Subcutaneous abdominal adipose tissue (tissue), 5 donors: ENCODE data around the gene PATJ.
"Not testable (repeated sequence)": the region's sequence is repeated elsewhere in the genome, so short reads cannot be mapped to it uniquely, and the experiment has no call there.

ENCODE experiments used
- H3K27ac ChIP-seq: one replicate; pipeline ENCODE4 v1.7.0; 2013; ENCODE audit warnings: low read depth, mild to moderate bottlenecking, inconsistent platforms, low read length, moderate library complexity
- H3K27me3 ChIP-seq, 5 donors: one replicate each; pipeline ENCODE4 v1.7.0; 2013; ENCODE audit warnings: low read length in 5 of 5, inconsistent platforms in 1 of 5; ENCODE audit not compliant: control insufficient read depth in 5 of 5, insufficient read depth in 4 of 5
- H3K36me3 ChIP-seq, 5 donors: one replicate each; pipeline ENCODE4 v1.7.0; 2013; ENCODE audit warnings: low read length in 5 of 5; ENCODE audit not compliant: control insufficient read depth in 5 of 5, insufficient read depth in 5 of 5
- H3K4me1 ChIP-seq, 5 donors: one replicate each; pipeline ENCODE4 v1.7.0; 2013; ENCODE audit warnings: low read length in 5 of 5, mild to moderate bottlenecking in 3 of 5, moderate library complexity in 1 of 5; ENCODE audit not compliant: control insufficient read depth in 5 of 5, insufficient read depth in 5 of 5
- H3K4me3 ChIP-seq, 5 donors: one replicate each; pipeline ENCODE4 v1.7.0; 2013; ENCODE audit warnings: low read length in 5 of 5, low read depth in 1 of 5
- H3K9ac ChIP-seq, 5 donors: one replicate each; pipeline ENCODE4 v1.7.0; 2013; ENCODE audit warnings: low read length in 5 of 5, mild to moderate bottlenecking in 4 of 5, moderate library complexity in 3 of 5
- H3K9me3 ChIP-seq, 5 donors: one replicate each; pipeline ENCODE4 v1.7.0; 2013; ENCODE audit warnings: low read length in 5 of 5; ENCODE audit not compliant: control insufficient read depth in 5 of 5
- donor health status: healthy.
- donor health status: healthy.
- donor health status: healthy.
- donor health status: healthy.
- donor health status: healthy.

Gene PATJ

GRCh38 chr1:61952675-61953074 lies 210.4 kb downstream of the PATJ start:
- peaks cover 0 to 4% (median 0%) of the 10 kb centered on the region in 5 donors for H3K4me1 ChIP-seq
- no peak overlapping the region for H3K4me3 ChIP-seq
- H3K27ac ChIP-seq = no peak overlapping the region
- no peaks in the 10 kb centered on the region for H3K9me3 ChIP-seq
- no peaks in the 10 kb centered on the region for H3K27me3 ChIP-seq
- no peak overlapping the region for H3K9ac ChIP-seq
- no peaks in the 10 kb centered on the region for H3K36me3 ChIP-seq

DNA sequence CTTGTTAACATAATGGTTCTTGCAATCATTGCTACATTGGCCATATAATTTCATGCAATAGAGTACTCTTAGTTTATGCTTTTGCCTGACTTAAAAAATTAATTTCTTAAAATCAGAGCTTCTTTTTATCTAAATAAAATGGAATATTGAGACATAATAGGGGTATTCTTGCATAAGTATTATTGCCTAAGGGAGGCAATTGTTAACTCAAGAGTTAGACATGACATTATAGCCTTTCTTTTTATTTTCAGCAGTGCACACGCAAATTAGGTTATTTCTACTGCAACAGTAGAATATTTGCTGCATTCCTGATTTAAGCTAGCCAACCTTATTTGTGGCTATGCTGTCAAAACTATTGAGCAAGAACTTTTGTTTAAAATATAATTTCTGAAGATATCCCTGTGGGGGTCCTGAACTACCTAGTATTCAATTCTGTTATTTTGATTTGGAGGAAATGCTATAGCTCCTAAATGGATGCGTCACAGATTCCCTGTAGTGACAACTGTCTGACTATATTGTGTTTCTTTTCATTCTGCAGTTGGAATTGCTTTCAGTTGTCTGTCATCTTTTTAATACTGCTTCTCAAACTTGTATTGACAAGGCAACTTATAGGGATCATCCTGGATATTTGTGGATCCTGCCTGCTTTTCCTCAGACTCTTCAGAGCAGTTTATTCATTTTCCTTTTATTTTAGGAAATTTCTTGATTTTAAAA lies 211.0 kb downstream of the PATJ start:
- Histone ChIP-seq H3K4me1 (peaks cover 0 to 4% (median 0%) of the 10 kb centered on the region in 5 donors), H3K4me3 (no peak overlapping the region), H3K9me3 (no peaks in the 10 kb centered on the region), H3K36me3 (no peaks in the 10 kb centered on the region), H3K9ac (no peak overlapping the region), H3K27ac (no peak overlapping the region), H3K27me3 (no peaks in the 10 kb centered on the region)

- peaks cover 0 to 4% (median 0%) of the 10 kb centered on the region in 5 donors for H3K4me1 ChIP-seq
- H3K27me3 ChIP-seq = no peaks in the 10 kb centered on the region
- H3K9ac ChIP-seq = no peak overlapping the region
- H3K4me3 ChIP-seq = no peak overlapping the region
- H3K9me3 ChIP-seq = no peaks in the 10 kb centered on the region
- H3K27ac ChIP-seq = no peak overlapping the region
- H3K36me3 ChIP-seq = no peaks in the 10 kb centered on the region
Measured at GRCh38 chr1:61953790-61954150, 211.5 kb downstream of the PATJ start.

DNA sequence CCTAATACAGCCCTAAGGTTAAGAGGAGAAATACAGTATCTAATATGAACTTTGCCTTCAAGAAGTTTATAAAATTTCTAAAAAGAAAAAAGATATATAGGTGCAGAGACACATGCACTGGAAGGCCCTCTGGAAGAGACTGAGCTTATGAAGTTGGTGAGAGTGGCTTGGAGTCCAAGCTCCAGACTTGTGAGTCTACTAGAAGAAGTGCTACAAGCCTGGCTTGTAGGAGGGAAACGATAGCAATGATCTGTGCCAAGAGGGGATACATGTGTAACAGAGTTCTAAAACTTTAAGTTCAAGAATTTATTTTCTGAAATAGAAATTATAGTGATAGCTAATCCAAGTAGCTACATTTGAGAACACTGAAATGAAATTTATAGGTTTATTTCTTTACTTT lies 213.0 kb downstream of the PATJ start:
- no peak overlapping the region for H3K4me3 ChIP-seq
- H3K27me3 ChIP-seq = no peaks in the 10 kb centered on the region
- H3K27ac ChIP-seq = no peak overlapping the region
- H3K9me3 ChIP-seq = no peaks in the 10 kb centered on the region
- H3K9ac ChIP-seq = no peak overlapping the region
- peaks cover 0 to 4% (median 0%) of the 10 kb centered on the region in 5 donors for H3K4me1 ChIP-seq
- no peaks in the 10 kb centered on the region for H3K36me3 ChIP-seq

DNA sequence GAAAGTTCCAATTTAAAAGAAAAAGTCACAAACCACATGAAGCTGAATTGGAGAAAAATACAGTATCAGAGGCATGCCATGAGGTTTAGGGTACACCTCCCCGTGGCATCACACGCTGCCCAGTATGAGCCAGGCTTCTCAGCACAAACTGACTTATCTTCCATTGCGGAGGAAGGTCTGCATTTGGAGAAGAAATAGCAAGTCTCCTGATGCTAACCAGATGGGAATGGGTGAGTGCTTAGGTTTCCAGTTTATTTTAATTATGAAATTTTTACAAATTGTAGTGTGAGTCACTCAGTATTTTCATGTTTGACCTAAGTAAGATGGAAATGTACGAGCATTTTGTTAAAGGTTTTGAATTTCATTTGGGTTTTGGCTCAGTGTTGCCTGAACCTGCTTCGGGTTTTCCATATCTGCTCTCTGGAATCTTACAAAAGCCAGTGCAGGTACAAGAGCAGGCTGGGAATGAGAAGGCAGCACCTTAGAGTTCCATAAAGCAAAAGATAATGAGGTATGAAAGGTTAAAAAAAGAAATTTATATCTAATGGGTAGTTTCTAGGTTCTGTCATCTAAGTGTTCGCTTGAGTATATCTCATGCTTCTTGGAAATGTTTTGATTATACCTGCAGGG lies 213.9 kb downstream of the PATJ start:
- Histone ChIP-seq H3K27me3 (no peaks in the 10 kb centered on the region), H3K4me1 (peaks cover 0 to 4% (median 0%) of the 10 kb centered on the region in 5 donors), H3K9ac (no peak overlapping the region), H3K27ac (no peak overlapping the region), H3K4me3 (no peak overlapping the region), H3K36me3 (no peaks in the 10 kb centered on the region), H3K9me3 (no peaks in the 10 kb centered on the region)

DNA sequence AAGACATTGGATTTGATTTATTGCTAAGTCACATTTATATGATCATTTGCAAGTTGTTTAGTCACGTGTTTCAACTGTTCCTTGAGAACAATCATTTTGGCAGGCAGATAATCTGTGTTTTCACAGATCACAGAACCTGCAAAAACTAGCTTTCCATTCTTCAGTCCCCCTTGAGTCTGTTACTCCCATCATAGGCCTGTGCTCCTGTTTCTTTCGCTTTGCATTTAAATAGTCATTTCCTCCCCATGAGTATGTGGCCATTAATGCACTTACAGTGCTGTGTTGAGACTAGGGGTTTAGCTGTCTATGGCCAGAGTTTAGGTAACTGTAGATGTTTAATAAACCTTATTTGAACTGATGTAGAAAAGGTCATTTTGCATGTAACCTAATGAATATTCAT lies 214.5 kb downstream of the PATJ start:
- Histone ChIP-seq H3K27me3 (no peaks in the 10 kb centered on the region), H3K4me1 (peaks cover 0 to 4% (median 0%) of the 10 kb centered on the region in 5 donors), H3K27ac (no peak overlapping the region), H3K4me3 (no peak overlapping the region), H3K9ac (no peak overlapping the region), H3K9me3 (no peaks in the 10 kb centered on the region), H3K36me3 (no peaks in the 10 kb centered on the region)

DNA sequence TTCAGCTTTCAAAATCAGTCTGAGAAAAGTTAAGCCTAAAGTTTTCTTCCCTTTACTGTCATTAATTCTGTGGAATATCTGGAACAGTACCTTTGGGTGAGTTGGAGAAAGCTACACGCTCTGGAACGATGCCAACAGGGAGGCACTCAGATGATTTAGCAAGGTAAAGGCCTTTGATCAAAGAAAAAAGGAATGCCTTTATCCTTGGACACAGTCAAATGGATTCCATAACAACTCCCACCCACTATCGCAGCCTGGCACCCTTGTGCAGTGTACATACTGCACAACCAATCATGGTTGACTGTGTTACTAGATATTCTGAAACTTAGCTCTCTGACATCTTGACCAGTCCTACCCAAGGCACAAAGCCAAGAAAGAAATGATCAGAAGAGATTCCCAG lies 218.7 kb downstream of the PATJ start:
- Histone ChIP-seq H3K9ac (no peak overlapping the region), H3K36me3 (no peaks in the 10 kb centered on the region), H3K4me3 (no peak overlapping the region), H3K27ac (no peak overlapping the region), H3K27me3 (no peaks in the 10 kb centered on the region), H3K9me3 (no peaks in the 10 kb centered on the region), H3K4me1 (no peaks in the 10 kb centered on the region)

GRCh38 chr1:61962631-61963030 lies 220.4 kb downstream of the PATJ start:
- Histone ChIP-seq H3K36me3 (no peaks in the 10 kb centered on the region), H3K9ac (no peak overlapping the region), H3K9me3 (no peaks in the 10 kb centered on the region), H3K27ac (no peak overlapping the region), H3K27me3 (no peaks in the 10 kb centered on the region), H3K4me3 (no peak overlapping the region), H3K4me1 (no peaks in the 10 kb centered on the region)

DNA sequence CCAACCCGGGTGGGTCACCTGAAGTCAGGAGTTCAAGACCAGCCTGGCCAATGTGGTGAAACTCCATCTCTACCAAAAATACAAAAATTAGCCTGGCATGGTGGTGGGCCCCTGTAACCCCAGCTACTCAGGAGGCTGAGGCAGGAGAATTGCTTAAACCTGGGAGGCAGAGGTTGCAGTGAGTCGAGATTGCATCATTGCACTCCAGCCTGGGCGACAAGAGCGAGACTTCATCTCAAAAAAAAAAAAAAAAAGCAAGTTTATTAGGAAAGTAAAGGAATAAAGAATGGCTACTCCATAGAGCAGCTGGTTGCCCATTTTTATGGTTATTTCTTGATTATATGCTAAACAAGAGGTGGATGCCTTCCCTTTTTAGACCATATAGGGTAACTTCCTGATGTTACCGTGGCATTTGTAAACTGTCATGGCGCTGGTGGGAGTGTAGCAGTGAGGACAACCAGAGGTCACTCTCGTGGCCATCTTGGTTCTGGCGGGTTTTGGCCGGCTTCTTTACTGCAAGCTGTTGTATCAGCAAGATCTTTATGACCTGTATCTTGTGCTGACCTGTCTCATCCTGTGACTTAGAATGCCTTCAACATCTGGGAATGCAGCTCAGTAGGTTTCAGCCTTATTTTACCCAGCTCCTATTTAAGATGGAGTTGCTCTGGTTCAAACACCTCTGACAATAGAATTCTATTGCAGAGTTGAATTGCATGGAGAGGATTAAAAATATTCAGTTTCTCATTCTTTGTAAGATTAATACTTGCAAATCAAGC lies 224.4 kb downstream of the PATJ start:
- H3K9ac ChIP-seq, H3K9me3 ChIP-seq, H3K4me3 ChIP-seq, H3K27ac ChIP-seq, H3K36me3 ChIP-seq, H3K27me3 ChIP-seq, H3K4me1 ChIP-seq: not testable (repeated sequence)

DNA sequence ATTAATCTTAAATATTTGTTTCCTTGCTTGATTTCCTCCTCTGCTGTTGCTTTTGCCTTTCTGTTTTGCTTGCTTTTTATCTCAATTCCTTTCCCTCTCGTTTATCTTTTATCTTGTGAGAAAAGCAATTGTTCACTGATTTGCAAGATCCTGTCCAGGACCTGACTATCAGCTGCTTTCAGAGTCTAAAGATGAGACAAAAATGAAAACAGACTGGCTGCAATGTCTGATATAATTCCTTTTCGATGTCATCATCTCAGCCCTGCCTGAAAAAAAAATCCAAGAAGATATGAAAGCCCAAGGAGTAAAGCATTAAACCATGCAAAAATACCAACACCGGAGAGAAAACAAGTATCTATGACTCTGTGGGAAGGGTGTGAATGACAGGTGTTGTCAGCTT lies 225.5 kb downstream of the PATJ start:
- Histone ChIP-seq H3K27me3 (no peaks in the 10 kb centered on the region), H3K27ac (no peak overlapping the region), H3K9ac (no peak overlapping the region), H3K9me3 (no peaks in the 10 kb centered on the region), H3K4me1 (no peaks in the 10 kb centered on the region), H3K4me3 (no peak overlapping the region), H3K36me3 (no peaks in the 10 kb centered on the region)
